Stomach (tissue), 9 donors: ENCODE data around the gene PSMA6. TPM values are rescaled to one million over a fixed set of nuclear protein-coding genes. Genes with fewer than 3 reads are reported as not detected.
A peak's percentile ranks its signal among the peaks of the same experiment; 100 is the strongest.

Source experiments
- DNase-seq, 2 donors: peaks; one replicate each; pipeline versions ENCODE4 v3.0.0 to v3.0.0-alpha.2; 2013 to 2019
- H3K27ac ChIP-seq, 5 donors: fragments of 200-600 bp in 4 of 5; sonication (generic) in 4 of 5; one replicate each; pipeline ENCODE4 v1.5.1; 2013 to 2019; ENCODE audit warnings: mild to moderate bottlenecking in 1 of 5, moderate library complexity in 1 of 5
- H3K27me3 ChIP-seq, 3 donors: fragments of 200-600 bp; sonication (generic); one replicate each; pipeline ENCODE4 v1.5.1; 2017 to 2019; ENCODE audit warnings: mixed run types in 1 of 3
- H3K36me3 ChIP-seq, 4 donors: fragments of 200-600 bp; sonication (generic); 1 replicate in 3 of 4; 2 replicates in 1 of 4; pipeline ENCODE4 v1.5.1; 2016 to 2019
- H3K4me1 ChIP-seq, 4 donors: fragments of 200-600 bp; sonication (generic); one replicate each; pipeline ENCODE4 v1.5.1; 2016 to 2019
- H3K4me3 ChIP-seq, 4 donors: fragments of 200-600 bp; sonication (generic) in 3 of 4; one replicate each; pipeline ENCODE4 v1.5.1; 2016 to 2019; ENCODE audit warnings: mild to moderate bottlenecking in 1 of 4
- H3K9me3 ChIP-seq, 4 donors: fragments of 200-600 bp; sonication (generic); one replicate each; pipeline ENCODE4 v1.5.1; 2016 to 2019
- EP300 ChIP-seq: sonication (generic); formaldehyde crosslinking; IDR thresholded peaks from one replicate; pipeline ENCODE4 v1.6.1; 2017; ENCODE audit warnings: antibody characterized with exemption
- POLR2A ChIP-seq, 4 donors: fragments of 450-650 bp; IDR thresholded peaks; one replicate each; pipeline ENCODE4 v1.6.1; 2016; ENCODE audit warnings: antibody characterized with exemption in 4 of 4, control low read depth in 2 of 4, mild to moderate bottlenecking in 1 of 4, moderate library complexity in 1 of 4
- POLR2AphosphoS5 ChIP-seq, 3 donors: sonication (generic); formaldehyde crosslinking; IDR thresholded peaks; one replicate each; pipeline ENCODE4 v1.6.1; 2016; ENCODE audit warnings: antibody characterized with exemption in 3 of 3
- WGBS, 5 donors: extraction: QIAGEN DNeasy Blood & Tissue Kit in 3 of 5; methylation state at CpG; one replicate each; pipeline versions ENCODE4 v1.1.5 to v1.1.7; 2013 to 2018; 5-methylcytosine and 5-hydroxymethylcytosine counted together
- intact Hi-C: fragments of 100-400 bp; cut with DNase I; formaldehyde crosslinking; loops from one replicate; pipeline ENCODE4 v1.15.1; 2023; ENCODE audit warnings: low total_unique reads
- polyA plus RNA-seq, 3 donors: library from polyadenylated mRNA; stranded (reverse); fragments of 200-250 nt; gene quantifications; one replicate each; pipeline ENCODE4 v1.2.3, GENCODE V29; 2013
- total RNA-seq, 5 donors: library from RNA; depleted of rRNA; stranded (reverse); fragments of >200 nt; gene quantifications; one replicate each; pipeline versions ENCODE4 v1.1.0 to v1.2.3, GENCODE V29; 2014 to 2016
- TF ChIP-seq, protein P1 (sequence below), 7 experiments: fragments of 450-650 bp in 4 of 7; fragments of 200-600 bp in 3 of 7; sonication (generic) in 3 of 7; IDR thresholded peaks; one replicate each; pipeline ENCODE4 v1.5.1; 2016 to 2019; ENCODE audit warnings: antibody characterized with exemption in 7 of 7, control low read depth in 2 of 7, mild to moderate bottlenecking in 1 of 7
- donor health status: healthy with polysubstance abuse.
- donor health status: Bipolar disorder and iron deficiency.
- donor health status: healthy.

PSMA6 gene
- total and polyA plus RNA-seq, 8 donors, result 10.7 to 202 (median 159) TPM

GRCh38 chr14:35361141-35361480 is 68.9 kb downstream of the PSMA6 start:
- no peak overlapping the region for H3K27ac ChIP-seq
- WGBS, 5 donors, result 86 to 91% (median 86%) methylated on average over 8 of the region's 8 CpGs
- intact Hi-C loops, result no loop called here
- no peaks in the 10 kb centered on the region for H3K36me3 ChIP-seq
- TF ChIP-seq EP300 (no peak), POLR2AphosphoS5 (IDR thresholded peaks at IDR 0.05) (no peak), POLR2A (IDR thresholded peaks at IDR 0.05) (no peak)
- TF ChIP-seq, protein P1, sequence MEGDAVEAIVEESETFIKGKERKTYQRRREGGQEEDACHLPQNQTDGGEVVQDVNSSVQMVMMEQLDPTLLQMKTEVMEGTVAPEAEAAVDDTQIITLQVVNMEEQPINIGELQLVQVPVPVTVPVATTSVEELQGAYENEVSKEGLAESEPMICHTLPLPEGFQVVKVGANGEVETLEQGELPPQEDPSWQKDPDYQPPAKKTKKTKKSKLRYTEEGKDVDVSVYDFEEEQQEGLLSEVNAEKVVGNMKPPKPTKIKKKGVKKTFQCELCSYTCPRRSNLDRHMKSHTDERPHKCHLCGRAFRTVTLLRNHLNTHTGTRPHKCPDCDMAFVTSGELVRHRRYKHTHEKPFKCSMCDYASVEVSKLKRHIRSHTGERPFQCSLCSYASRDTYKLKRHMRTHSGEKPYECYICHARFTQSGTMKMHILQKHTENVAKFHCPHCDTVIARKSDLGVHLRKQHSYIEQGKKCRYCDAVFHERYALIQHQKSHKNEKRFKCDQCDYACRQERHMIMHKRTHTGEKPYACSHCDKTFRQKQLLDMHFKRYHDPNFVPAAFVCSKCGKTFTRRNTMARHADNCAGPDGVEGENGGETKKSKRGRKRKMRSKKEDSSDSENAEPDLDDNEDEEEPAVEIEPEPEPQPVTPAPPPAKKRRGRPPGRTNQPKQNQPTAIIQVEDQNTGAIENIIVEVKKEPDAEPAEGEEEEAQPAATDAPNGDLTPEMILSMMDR (IDR thresholded peaks at IDR 0.05), result no peak
- H3K4me3 ChIP-seq, result no peak overlapping the region
- H3K4me1 ChIP-seq, result peaks cover 8 to 21% (median 14%) of the 10 kb centered on the region in 4 donors
- H3K27me3 ChIP-seq, result no peaks in the 10 kb centered on the region
- H3K9me3 ChIP-seq, result no peaks in the 10 kb centered on the region
- DNase-seq, result no peak

GRCh38 chr14:35362450-35362849 is 70.3 kb downstream of the PSMA6 start:
- Histone ChIP-seq H3K4me1 (peaks cover 8 to 30% (median 21%) of the 10 kb centered on the region in 4 donors), H3K4me3 (no peak overlapping the region), H3K9me3 (no peaks in the 10 kb centered on the region), H3K36me3 (no peaks in the 10 kb centered on the region), H3K27ac (peak overlapping the region in 2 of 5 donors; percentile 24 to 29), H3K27me3 (no peaks in the 10 kb centered on the region)
- intact Hi-C loops, result no loop called here
- TF ChIP-seq POLR2A (IDR thresholded peaks at IDR 0.05) (no peak), EP300 (no peak), POLR2AphosphoS5 (IDR thresholded peaks at IDR 0.05) (no peak)
- TF ChIP-seq, protein P1 (IDR thresholded peaks at IDR 0.05), result no peak
- WGBS, 5 donors, result 38 to 62% (median 53%) methylated on average over 3 of the region's 3 CpGs
- no peak for DNase-seq

DNA sequence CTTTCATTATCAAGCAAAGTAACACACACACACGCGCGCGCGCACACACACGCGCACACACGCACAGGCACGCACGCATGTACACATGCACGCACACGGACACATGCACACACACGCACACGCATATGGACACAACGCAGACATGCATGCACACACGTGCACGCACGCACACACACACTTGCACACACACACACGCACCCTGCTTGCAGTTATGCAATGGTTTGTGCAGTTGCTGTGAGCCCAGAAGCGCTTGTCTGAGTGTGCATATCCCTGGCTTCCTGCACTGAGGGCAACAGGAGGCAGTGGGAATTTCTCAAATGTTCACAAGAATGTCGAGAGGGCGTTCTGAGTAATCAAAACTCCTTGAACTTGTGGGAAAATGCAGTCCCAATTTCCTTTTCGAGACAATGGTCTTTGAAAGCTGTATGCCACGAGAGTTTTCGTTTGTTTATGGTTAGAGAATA is 70.8 kb downstream of the PSMA6 start:
- Histone ChIP-seq H3K36me3 (no peaks in the 10 kb centered on the region), H3K9me3 (no peaks in the 10 kb centered on the region), H3K27me3 (no peaks in the 10 kb centered on the region), H3K27ac (peak overlapping the region in 3 of 5 donors; percentile 4 to 45 (median 31)), H3K4me1 (peaks cover 8 to 34% (median 23%) of the 10 kb centered on the region in 4 donors), H3K4me3 (no peak overlapping the region)
- intact Hi-C loops, result no loop called here
- WGBS, 5 donors, result 70 to 83% (median 80%) methylated on average over 25 of the region's 25 CpGs
- no peak for TF ChIP-seq POLR2A (IDR thresholded peaks at IDR 0.05)
- TF ChIP-seq POLR2AphosphoS5 (IDR thresholded peaks at IDR 0.05), result peak in 1 of 3 donors; percentile 22
- no peak for DNase-seq

DNA sequence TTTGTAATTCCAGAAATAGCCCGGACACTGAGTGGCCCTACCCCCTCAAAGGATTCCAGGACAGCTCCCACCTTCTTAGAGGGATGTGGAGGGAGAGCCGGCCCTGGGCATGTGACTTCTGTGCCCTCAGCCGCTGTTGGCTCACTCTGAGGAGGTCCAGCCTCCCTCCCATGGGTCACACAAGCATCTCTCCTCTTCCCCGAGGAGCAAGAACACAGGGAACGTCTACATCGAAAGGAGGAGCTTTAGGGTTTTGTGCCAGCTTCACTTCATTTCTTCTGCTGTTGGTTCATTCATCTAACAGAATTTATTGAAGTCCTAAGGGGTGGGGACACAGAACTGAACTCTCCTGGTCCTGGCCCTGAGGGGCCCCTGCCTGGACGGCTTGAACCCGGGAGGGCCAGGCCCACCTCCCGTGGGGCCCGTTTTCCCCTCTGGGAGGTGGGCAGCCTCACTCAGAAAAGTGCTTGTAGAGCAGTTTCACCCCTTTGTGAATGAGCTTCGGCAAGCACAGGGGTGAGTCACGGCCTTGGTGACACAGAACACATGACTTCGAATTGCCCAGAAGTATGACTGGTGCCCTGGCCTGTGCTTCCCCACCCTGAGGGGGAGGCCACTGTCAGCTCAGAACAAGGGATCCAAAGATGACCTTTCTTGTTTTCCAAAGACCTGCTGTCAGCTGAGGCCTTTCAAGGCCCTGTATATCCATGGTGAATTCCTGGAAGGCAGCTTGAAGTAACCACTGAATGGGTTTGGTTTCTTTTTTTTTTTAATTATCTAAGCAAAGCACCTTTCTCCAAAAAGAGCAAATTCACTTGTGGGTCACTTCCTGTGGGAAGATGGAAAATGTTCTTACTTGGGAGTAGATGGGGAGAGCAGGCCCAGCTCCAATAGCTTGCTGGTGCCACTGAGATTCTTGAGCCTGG is 73.2 kb downstream of the PSMA6 start:
- intact Hi-C loops, result no loop called here
- H3K4me1 ChIP-seq, result peaks cover 12 to 49% (median 26%) of the 10 kb centered on the region in 4 donors
- H3K27ac ChIP-seq, result peak overlapping the region; percentile 53 to 83 (median 75)
- TF ChIP-seq EP300 (no peak), POLR2A (IDR thresholded peaks at IDR 0.05) (no peak), POLR2AphosphoS5 (IDR thresholded peaks at IDR 0.05) (peak in 2 of 3 donors; percentile 20 to 80)
- TF ChIP-seq, protein P1 (IDR thresholded peaks at IDR 0.05), result no peak
- peak; percentile 65 to 83 for DNase-seq
- 49 to 57% (median 55%) methylated on average over 11 to 13 of the region's 13 CpGs for WGBS, 5 donors
- H3K36me3 ChIP-seq, result no peaks in the 10 kb centered on the region
- H3K4me3 ChIP-seq, result no peak overlapping the region
- H3K9me3 ChIP-seq, result peaks cover 0 to under 1% (median 0%) of the 10 kb centered on the region in 4 donors
- no peaks in the 10 kb centered on the region for H3K27me3 ChIP-seq
